DND-41 (cell line): Measurements from ENCODE around the gene MPC1.

ENCODE experiments used
- CTCF ChIP-seq: IDR thresholded peaks from 2 replicates; pipeline ENCODE4 v1.5.1; 2012; ENCODE audit warnings: borderline replicate concordance, low read length, moderate library complexity, mild to moderate bottlenecking; ENCODE audit not compliant: poor library complexity, severe bottlenecking; ENCODE audit errors: extremely low read depth
- EZH2 ChIP-seq: IDR thresholded peaks from 3 replicates; pipeline ENCODE4 v1.6.1; 2012; ENCODE audit warnings: borderline replicate concordance, low read depth, mild to moderate bottlenecking, moderate library complexity, low read length, inconsistent platforms; ENCODE audit not compliant: severe bottlenecking

- TF ChIP-seq CTCF (peak; percentile 89), EZH2 (no peak)
Observed at GRCh38 chr6:166381733-166382499, 824 bp downstream of the MPC1 start.
